Lower lobe of right lung (tissue), 2 donors: ENCODE measurements around the gene SCD. TPM values are rescaled to one million over a fixed set of nuclear protein-coding genes. Genes with fewer than 3 reads are reported as not detected.

ENCODE experiments used
- ATAC-seq, 2 donors: fragments of 200-7000 bp; cut with Tn5 transposase; one replicate each; pipeline ENCODE4 v1.9.1; 2020 to 2022; ENCODE audit warnings: mild to moderate bottlenecking in 2 of 2, moderate library complexity in 2 of 2
- DNase-seq: peaks from one replicate; pipeline ENCODE4 v3.0.0-alpha.2; 2020
- H3K27ac ChIP-seq: fragments of 200-600 bp; one replicate; pipeline ENCODE4 v1.8.0; 2022
- H3K27me3 ChIP-seq: fragments of 200-600 bp; one replicate; pipeline ENCODE4 v1.8.0; 2022; ENCODE audit warnings: low read depth
- H3K36me3 ChIP-seq: fragments of 200-600 bp; one replicate; pipeline ENCODE4 v1.8.0; 2022; ENCODE audit warnings: mild to moderate bottlenecking
- H3K4me1 ChIP-seq: fragments of 200-600 bp; one replicate; pipeline ENCODE4 v1.8.0; 2022
- H3K4me3 ChIP-seq: fragments of 200-600 bp; one replicate; pipeline ENCODE4 v1.8.0; 2022; ENCODE audit warnings: mild to moderate bottlenecking
- H3K9me3 ChIP-seq: fragments of 200-600 bp; one replicate; pipeline ENCODE4 v1.8.0; 2022
- intact Hi-C: fragments of 100-400 bp; cut with DNase I; formaldehyde crosslinking; loops from one replicate; pipeline ENCODE4 v1.11.0; 2022
- total RNA-seq: library from RNA; stranded (reverse); fragmentation: NEBNext Ultra II Directional; extraction: Animal tissue kit (Norgen Biotek cat#: 25700); gene quantifications from one replicate; pipeline ENCODE4 v1.2.1, GENCODE V29; 2021
- TF ChIP-seq, protein P1 (sequence below): fragments of 200-600 bp; IDR thresholded peaks from one replicate; pipeline ENCODE4 v1.8.0; 2022; ENCODE audit warnings: antibody characterized with exemption, mild to moderate bottlenecking
- donor health status: DM: no; HTN: yes; CAD: no; lungs with severe emphysema.

SCD gene
- total RNA-seq, 1 donor from 2014 or later: 327 TPM

DNA sequence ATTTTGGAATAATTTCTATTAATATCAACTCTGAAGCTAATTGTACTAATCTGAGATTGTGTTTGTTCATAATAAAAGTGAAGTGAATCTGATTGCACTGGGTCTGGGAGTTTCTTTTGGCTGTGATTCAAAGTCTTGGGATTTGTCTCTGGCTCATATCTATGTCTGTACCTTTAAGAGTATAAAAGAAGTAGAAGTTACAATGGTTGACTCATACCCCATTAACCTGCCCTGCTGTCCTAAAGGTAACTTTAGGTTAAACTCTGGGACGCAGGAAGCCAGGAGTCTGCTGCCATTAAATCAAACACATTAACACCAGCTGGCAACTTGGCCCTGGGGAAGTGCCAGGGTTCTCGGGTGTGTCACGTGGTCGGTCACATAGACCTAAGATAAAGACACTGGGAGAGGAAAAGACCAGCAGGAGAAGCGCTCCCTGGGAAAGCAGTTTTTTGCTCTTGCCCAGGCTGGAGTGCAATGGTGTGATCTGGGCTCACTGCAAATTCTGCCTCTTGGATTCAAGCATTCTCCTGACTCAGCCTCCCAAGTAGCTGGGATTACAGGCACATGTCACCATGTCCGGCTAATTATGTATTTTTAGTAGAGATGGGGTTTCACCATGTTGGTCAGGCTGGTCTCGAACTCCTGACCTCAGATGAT, 17.8 kb downstream of the SCD start:
- peak overlapping the region; percentile 9 for H3K27ac ChIP-seq
- TF ChIP-seq, protein P1, sequence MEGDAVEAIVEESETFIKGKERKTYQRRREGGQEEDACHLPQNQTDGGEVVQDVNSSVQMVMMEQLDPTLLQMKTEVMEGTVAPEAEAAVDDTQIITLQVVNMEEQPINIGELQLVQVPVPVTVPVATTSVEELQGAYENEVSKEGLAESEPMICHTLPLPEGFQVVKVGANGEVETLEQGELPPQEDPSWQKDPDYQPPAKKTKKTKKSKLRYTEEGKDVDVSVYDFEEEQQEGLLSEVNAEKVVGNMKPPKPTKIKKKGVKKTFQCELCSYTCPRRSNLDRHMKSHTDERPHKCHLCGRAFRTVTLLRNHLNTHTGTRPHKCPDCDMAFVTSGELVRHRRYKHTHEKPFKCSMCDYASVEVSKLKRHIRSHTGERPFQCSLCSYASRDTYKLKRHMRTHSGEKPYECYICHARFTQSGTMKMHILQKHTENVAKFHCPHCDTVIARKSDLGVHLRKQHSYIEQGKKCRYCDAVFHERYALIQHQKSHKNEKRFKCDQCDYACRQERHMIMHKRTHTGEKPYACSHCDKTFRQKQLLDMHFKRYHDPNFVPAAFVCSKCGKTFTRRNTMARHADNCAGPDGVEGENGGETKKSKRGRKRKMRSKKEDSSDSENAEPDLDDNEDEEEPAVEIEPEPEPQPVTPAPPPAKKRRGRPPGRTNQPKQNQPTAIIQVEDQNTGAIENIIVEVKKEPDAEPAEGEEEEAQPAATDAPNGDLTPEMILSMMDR: no peak
- peaks cover 17% of the 10 kb centered on the region for H3K4me1 ChIP-seq
- peaks cover 15% of the 10 kb centered on the region for H3K36me3 ChIP-seq
- intact Hi-C loops: no loop called here
- H3K9me3 ChIP-seq: no peaks in the 10 kb centered on the region
- DNase-seq: peak; percentile 81
- ATAC-seq: peak; percentile 90
- H3K27me3 ChIP-seq: no peaks in the 10 kb centered on the region
- H3K4me3 ChIP-seq: no peak overlapping the region

DNA sequence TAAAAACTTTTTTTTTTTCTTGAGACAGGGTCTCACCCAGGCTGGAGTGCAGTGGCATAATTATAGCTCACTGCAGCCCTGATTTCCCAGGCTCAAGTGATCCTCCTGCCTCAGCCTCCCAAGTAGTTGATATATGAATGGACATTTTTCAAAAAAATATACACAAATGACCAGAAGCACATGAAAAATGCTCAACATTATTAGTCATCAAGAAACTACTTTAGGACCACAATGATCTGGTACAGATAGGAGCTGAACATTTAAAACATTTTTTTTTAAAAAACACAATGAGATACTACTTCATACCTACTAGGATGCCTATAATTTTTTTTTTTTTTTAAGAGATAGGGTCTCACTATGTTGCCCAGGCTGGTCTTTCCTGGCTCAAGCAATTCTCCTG, 21.7 kb downstream of the SCD start:
- TF ChIP-seq, protein P1: no peak
- H3K36me3 ChIP-seq: no peaks in the 10 kb centered on the region
- ATAC-seq (no peak), DNase-seq (no peak)
- no peaks in the 10 kb centered on the region for H3K9me3 ChIP-seq
- intact Hi-C loops: no loop called here
- peaks cover 50% of the 10 kb centered on the region for H3K4me1 ChIP-seq
- H3K4me3 ChIP-seq: no peak overlapping the region
- no peak overlapping the region for H3K27ac ChIP-seq
- H3K27me3 ChIP-seq: no peaks in the 10 kb centered on the region

GRCh38 chr10:100370714-100371481, 23.9 kb downstream of the SCD start:
- Histone ChIP-seq H3K4me1 (peaks cover 46% of the 10 kb centered on the region), H3K9me3 (no peaks in the 10 kb centered on the region), H3K27ac (peak overlapping the region; percentile 82), H3K36me3 (no peaks in the 10 kb centered on the region), H3K27me3 (no peaks in the 10 kb centered on the region), H3K4me3 (no peak overlapping the region)
- TF ChIP-seq, protein P1: no peak
- ATAC-seq (peak; percentile 45 to 52), DNase-seq (peak; percentile 80)
- intact Hi-C loops: no loop called here

DNA sequence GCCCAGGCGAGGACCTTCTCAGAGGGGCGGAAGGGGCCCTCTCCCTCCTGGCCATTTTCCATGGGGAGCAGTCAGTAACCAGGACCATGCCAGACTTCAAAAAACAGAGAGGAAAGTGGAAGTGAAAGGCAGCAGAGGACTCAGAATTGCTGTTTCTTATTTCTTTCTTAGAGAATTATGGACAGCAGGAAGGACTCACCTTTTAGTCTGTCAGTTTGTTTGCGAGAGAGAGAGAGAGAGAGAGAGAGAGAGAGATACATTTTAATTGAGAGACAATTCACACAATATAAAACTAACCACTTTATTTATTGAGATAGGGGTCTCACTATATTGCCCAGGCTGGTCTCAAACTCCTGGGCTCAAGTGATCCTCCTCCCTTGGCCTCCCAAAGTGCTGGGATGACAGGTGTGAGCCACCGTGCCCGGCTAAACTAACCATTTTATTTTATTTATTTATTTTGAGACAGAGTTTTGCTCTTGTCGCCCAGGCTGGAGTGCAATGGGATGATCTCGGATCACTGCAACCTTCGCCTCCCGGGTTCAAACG, 24.5 kb downstream of the SCD start:
- H3K36me3 ChIP-seq: no peaks in the 10 kb centered on the region
- TF ChIP-seq, protein P1: no peak
- peaks cover 46% of the 10 kb centered on the region for H3K4me1 ChIP-seq
- H3K27ac ChIP-seq: peak overlapping the region; percentile 82
- no peak for ATAC-seq
- intact Hi-C loops: no loop called here
- no peak overlapping the region for H3K4me3 ChIP-seq
- no peak for DNase-seq
- H3K9me3 ChIP-seq: no peaks in the 10 kb centered on the region
- H3K27me3 ChIP-seq: no peaks in the 10 kb centered on the region

GRCh38 chr10:100372415-100373297, 25.6 kb downstream of the SCD start:
- Histone ChIP-seq H3K4me3 (peak overlapping the region; percentile 64), H3K27ac (peak overlapping the region; percentile 96), H3K27me3 (no peaks in the 10 kb centered on the region), H3K4me1 (peaks cover 46% of the 10 kb centered on the region), H3K9me3 (no peaks in the 10 kb centered on the region), H3K36me3 (no peaks in the 10 kb centered on the region)
- intact Hi-C loops: no loop called here
- DNase-seq (no peak), ATAC-seq (peak in 1 of 2 donors; percentile 0)
- TF ChIP-seq, protein P1: no peak
